GM18870 (cell line): ENCODE data around the gene RYR3.

ENCODE experiments used
- ATAC-seq: cut with Tn5 transposase; IDR thresholded peaks from one replicate; pipeline ENCODE4 v1.9.1; 2021; ENCODE audit warnings: moderate library complexity; ENCODE audit not compliant: unreplicated experiment

RYR3 gene

GRCh38 chr15:33380406-33380805 lies 69.6 kb downstream of the RYR3 start:
- ATAC-seq = no peak

DNA sequence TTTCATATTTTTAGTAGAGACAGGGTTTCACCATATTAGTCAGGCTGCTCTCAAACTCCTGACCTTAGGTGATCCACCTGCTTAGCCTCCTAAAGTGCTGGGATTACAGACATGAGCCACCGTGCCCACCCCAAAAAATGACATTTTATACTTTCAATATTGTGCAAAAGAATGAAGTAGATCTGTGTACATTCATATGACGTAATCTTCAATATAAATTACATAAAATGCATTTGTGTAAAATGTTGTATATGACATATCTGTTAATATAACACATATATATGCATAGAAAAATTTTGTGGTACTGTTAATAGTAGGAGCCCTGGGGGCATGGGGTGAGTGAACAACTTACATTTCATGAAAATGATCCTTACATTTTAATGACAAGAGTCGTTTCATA lies 71.7 kb downstream of the RYR3 start:
- ATAC-seq = no peak

DNA sequence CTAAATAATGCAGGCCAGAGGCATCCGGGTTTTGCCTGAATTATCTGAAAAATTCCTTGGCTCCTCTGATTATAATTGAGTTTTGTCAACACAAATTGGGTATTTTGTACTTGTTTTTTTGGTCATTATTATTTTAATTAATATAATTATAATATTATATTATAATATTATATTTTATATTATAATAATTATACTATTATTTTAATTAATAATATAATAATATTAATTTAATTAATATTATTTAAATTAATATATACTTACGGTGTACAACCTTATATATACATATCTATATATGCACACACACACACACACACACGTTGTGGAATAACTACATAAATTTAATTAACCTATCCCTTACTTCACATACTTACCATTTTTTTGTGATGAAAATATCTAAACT lies 73.5 kb downstream of the RYR3 start:
- ATAC-seq = no peak

- no peak for ATAC-seq
Observed at GRCh38 chr15:33392453-33392852, 81.7 kb downstream of the RYR3 start.

DNA sequence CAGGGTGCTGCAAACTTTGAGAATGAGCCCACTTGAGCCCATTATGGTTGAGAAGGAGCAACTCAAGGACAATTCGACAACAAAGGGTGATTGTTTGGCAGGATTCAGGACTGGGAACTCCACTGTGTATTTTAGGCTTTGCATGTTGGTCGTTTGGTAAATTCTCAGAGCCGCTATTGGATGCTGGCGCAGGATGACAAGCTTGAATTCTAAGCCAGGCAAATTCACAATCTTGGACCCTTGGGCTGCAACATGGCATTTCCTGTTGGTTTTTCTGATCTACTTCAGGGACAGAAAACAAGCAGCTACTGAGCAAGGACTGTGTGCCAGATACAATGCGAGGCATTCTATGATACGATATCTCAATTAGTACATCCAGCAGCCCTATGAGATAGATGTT lies 82.8 kb downstream of the RYR3 start:
- ATAC-seq = no peak

DNA sequence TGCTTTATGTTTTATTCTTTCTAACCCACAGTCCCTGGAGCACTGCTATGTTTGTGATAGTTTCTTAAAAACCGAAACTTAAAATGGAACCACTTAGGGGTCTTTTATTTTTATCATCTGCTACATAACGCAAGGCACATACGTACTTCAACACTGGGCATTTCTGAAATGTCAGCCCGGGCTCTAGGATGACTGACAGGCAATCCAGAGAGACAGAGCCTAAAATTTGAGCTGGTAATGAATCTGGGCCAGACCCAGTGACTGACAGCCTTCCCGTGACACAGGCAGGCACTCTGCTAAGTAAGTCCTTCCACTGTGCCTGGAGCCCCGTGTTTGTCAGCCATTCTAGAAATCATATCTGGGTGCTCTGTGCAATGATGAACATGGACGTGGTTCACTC lies 84.6 kb downstream of the RYR3 start:
- no peak for ATAC-seq

- no peak for ATAC-seq
Observed at GRCh38 chr15:33395846-33396245, 85.1 kb downstream of the RYR3 start.

DNA sequence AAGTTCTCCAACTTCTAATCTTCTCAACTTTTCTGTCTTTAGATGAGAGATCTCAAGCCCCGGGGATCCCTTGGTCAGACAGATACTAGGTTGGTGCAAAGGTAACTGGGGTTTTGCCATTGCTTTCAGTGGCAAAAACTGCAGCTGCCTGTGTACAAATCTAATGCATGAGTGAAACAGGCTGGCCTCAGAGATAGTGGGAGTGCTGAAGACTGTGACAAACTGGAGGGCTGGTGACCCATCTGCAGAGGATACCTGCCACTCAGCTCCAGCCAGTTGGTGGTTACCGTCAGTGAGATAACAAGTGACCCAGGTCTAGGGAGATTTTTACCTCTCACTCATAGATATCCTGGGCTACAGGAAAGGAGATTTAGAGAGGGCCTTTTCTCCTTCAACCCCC lies 85.7 kb downstream of the RYR3 start:
- no peak for ATAC-seq

DNA sequence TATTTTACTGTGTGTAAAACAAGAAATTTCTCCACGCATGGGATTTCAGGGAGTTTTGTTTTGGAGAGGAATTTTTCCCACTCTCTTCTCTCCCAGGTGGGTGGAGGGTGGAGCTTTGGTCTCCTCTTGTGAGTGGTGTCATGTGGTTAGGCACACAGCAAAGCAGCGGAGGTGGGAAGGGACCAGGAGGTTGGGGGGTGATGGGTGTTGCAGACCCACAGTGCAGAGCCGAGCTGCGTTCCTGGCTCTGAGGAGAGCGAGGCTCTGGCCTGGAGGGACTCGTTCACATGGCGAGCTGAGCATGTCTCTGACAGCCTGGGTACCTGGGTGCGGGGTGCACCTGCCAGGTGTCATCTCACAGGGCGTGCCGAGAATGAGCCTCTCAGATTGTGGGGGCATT lies 87.8 kb downstream of the RYR3 start:
- ATAC-seq = no peak

GRCh38 chr15:33400941-33401340 lies 90.2 kb downstream of the RYR3 start:
- ATAC-seq = no peak

DNA sequence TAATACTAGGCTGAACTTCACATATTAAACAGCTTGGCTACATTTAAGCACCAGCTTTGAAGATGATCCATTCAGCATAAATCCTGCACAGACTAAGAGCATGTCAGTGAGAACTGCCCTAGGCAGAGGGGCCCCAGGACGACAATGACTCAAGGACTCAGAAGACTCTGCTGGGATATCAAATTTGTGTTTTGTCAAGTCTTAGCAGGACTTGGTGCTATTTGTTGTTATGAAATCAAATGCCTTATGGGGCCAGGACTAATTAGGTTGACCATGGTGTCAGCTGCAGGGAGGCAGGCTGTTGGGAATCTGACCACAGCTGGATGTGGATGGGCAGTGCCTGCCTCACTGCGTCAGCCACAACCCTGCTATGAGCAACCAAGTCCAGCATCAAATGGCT lies 91.8 kb downstream of the RYR3 start:
- ATAC-seq = no peak

DNA sequence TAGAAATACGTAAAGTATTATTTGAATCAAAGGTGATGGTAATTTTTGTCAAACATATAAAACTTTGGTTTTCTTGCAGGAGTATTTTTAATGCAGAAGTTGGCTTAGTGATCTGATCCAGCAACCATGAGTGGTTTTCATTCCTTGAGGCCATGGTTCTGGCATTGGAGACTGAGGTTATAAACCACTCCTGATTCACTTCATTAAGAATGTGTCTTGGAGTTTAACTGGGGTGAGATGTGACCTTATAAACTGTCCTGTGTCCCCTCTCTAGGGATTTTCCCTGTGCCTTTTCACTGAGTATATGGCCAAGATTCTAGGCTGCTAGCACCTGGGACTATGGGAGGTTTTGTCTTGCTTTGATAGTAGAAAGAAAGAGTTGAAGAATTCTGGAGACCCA lies 94.3 kb downstream of the RYR3 start:
- ATAC-seq = no peak

GRCh38 chr15:33411596-33412540 lies 101.1 kb downstream of the RYR3 start:
- no peak for ATAC-seq

DNA sequence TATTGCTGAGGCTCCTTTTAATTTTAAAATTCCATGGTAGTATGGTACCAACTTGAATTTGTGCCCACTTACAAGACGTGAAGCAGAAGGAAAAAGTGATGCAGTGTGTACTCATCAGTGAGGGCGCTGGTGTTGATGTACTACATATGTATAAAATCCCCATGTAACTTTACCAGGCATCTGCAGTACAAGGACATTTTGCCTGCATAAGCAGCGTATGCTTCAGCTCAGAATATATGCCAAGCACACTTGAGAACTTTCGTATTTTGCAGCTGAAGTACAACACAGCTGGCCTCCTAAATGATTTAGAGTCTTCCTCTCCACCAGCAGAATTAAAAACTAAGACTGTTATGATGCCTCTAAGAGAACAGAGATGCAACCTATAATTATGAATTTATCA lies 108.9 kb downstream of the RYR3 start:
- no peak for ATAC-seq

DNA sequence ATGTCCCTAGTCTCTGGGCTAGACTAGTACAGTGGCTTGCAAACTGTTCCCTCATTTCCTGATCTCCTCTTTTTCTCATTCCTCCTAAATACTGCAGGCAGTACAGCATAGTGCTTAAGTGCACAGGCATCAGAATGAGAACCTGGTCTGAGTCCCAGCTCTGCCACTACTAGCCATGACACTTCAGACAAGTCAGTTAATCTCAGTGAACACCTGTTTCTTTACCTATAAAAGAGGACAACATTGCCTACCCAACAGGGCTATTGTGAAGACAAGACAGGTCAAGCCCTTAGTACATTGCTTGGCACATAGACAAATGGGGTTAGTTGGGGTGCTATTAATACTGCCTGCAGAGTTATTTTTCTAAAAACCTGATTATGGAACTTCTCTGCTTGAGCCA lies 113.3 kb downstream of the RYR3 start:
- ATAC-seq = no peak

DNA sequence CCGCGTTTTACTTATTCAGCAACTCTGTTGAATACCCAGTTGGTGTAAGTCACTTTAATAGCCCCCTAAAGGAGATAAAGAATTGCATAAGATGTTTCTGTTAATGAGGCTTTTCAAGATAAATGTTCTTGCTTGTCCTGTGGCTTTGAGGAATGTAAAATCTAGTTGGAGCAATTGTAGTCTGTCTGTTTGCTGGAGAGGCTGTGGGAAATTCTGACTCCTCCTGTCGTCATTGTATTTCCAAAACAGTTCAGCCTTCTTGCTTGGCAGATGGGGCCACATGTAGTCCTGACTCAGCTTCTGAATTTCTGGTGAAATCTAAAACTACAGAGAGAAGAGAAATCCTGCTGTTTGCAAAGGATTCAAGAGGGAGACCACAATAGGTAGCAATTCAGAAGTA lies 114.4 kb downstream of the RYR3 start:
- no peak for ATAC-seq

DNA sequence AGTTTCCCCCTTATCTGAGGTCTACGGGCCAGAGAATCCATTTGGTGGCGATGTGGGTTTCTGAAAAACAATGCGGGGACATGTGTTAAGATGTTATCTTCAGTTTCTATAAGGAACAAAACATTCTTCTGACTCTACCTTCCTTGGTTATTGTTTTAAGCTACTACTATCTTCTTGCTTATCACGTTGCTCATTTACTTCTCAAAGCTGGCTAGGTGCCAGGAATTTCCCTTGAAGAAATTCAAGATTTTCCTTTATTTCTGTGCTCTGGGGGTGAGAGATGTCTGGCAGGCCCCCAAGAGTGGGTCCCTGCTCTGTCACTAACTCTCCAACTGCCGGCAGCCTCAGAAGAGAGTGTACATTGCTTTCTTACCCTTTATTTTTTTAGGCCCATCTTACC lies 119.8 kb downstream of the RYR3 start:
- no peak for ATAC-seq

DNA sequence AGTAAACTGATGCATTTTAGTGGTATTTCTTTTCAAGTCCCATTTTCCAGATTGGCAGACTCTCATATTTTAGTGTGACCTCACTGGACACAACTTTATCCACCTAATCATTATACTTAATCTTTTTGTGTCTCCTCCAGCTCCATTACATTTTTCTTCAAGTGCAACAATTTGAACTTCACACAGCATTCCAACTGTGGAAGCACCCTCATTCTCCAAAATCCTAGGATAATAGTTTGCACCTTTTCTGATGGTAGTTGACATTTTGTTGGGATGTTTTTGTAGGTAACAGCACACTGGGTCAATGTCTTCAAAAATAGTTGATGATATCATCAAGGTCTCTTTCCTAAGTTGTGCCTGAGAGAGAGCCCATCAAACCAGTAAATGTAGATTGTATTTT lies 123.1 kb downstream of the RYR3 start:
- no peak for ATAC-seq

GRCh38 chr15:33438396-33438795 lies 127.6 kb downstream of the RYR3 start:
- no peak for ATAC-seq

DNA sequence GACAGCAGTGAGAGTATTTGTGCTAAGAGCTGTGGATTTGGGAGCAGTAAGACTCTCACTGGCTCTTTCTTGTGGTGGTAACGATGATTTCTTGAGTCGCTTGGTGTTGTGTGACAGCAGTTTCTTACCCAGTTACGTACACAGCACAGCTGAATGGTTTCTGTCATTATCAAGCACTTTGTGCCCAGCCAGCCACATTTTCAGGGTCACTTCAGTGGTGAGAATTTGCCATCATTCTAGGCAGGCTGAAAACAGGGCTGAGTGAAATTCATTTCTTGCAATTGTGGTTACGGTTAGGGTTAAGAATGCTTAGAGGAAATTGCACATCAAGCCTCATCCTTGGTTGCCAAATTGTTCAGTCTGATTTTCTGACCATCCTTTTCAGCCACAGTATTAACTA lies 130.1 kb downstream of the RYR3 start:
- ATAC-seq = no peak

GRCh38 chr15:33442449-33442848 lies 131.7 kb downstream of the RYR3 start:
- no peak for ATAC-seq

DNA sequence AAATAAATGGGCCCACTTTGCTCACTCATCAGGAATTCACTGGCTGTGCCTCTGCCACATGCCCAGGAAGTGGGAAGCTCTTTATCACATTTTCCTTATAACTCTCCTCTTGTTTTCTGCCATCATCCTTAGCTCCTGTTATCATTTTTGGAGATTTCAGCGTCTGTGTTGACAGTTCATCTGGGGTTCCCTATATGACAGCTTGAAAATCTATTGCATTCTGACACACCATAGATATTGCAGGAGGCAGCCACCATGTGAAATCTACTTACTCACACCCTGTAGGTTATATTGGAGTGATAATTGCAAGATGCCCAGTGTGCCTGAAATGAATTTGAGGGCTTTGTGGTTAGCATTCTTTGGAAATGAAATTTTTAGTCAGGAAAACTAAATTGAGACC lies 132.9 kb downstream of the RYR3 start:
- no peak for ATAC-seq

DNA sequence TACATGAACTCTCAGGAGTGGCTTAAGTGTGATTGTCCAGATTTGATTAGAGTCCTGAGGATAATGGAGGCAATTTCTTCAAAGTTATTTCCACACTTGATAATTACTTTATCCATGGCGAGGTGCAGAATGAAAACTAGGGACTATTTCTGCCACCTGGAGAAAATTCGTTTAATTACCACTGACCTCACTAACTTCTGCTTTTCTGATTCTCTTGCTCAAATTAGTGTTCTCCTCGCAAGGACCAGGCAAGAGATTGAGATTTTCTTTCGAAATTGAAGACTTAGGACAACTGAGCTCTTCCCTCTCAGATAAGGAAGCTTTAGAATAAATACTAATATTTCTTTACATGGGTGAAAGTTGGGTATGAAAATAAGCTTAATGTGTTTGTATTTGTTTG lies 135.2 kb downstream of the RYR3 start:
- ATAC-seq = no peak
